A673 (cell line): ENCODE data around the gene TTC33.

Experiments used
- CTCF ChIP-seq: fragments of 300-800, 200-600 bp; sonication (generic); conservative IDR thresholded peaks from 2 replicates; pipeline ENCODE4 v1.5.1; 2017; ENCODE audit warnings: low read depth, mild to moderate bottlenecking, antibody characterized with exemption, low read length, moderate library complexity, mixed read lengths
- EZH2 ChIP-seq: fragments of 200-600 bp; sonication (generic); IDR thresholded peaks from 2 replicates; pipeline ENCODE4 v1.6.1; 2017; ENCODE audit warnings: borderline replicate concordance, low read depth, mild to moderate bottlenecking, mixed read lengths, antibody characterized with exemption, low read length; ENCODE audit not compliant: poor library complexity, severe bottlenecking

GRCh38 chr5:40477856-40478546, 277.8 kb downstream of the TTC33 start:
- TF ChIP-seq CTCF (no peak), EZH2 (no peak)
